Common myeloid progenitor, CD34-positive (primary cell): ENCODE measurements around the gene CD79B.

Experiments used
- CTCF ChIA-PET: fragments of 350-600 bp; sonication (Branson Sonifier 250); formaldehyde crosslinking; loops from one replicate; lab custom pipeline; 2021; ENCODE audit warnings: antibody characterized with exemption; lab: Charles Lee
- POLR2A ChIA-PET: fragments of 350-600 bp; sonication (Branson Sonifier 250); formaldehyde crosslinking; loops from one replicate; lab custom pipeline; 2021; ENCODE audit warnings: antibody characterized with exemption; lab: Charles Lee
- DNase-seq, 3 donors: peaks; one replicate each; pipeline versions ENCODE4 v3.0.0 to v3.0.0-alpha.2; 2013
- H3K27ac ChIP-seq, 2 experiments: 1 replicate in 1 of 2; 2 replicates in 1 of 2; pipeline ENCODE4 v1.7.0; 2013; ENCODE audit warnings: inconsistent platforms in 2 of 2, low read length in 2 of 2, mild to moderate bottlenecking in 2 of 2, low read depth in 1 of 2, moderate library complexity in 1 of 2; ENCODE audit not compliant: severe bottlenecking in 2 of 2, insufficient read depth in 1 of 2, poor library complexity in 1 of 2
- H3K27me3 ChIP-seq, 5 experiments: replicated peaks in 2 of 5; 1 replicate in 3 of 5; 2 replicates in 2 of 5; pipeline versions ENCODE4 v1.6.1 to v1.7.0; 2013; ENCODE audit warnings: low read length in 4 of 5, mild to moderate bottlenecking in 2 of 5, moderate library complexity in 2 of 5, inconsistent platforms in 1 of 5; ENCODE audit not compliant: insufficient read depth in 5 of 5, control insufficient read depth in 4 of 5
- H3K36me3 ChIP-seq, 4 experiments: 1 replicate in 2 of 4; 2 replicates in 2 of 4; pipeline versions ENCODE4 v1.6.1 to v1.7.0; 2013; ENCODE audit warnings: low read length in 3 of 4, control low read depth in 1 of 4, mild to moderate bottlenecking in 1 of 4; ENCODE audit not compliant: control insufficient read depth in 4 of 4, insufficient read depth in 4 of 4
- H3K4me1 ChIP-seq, 4 experiments: 1 replicate in 3 of 4; 2 replicates in 1 of 4; pipeline versions ENCODE4 v1.6.1 to v1.7.1; 2013; ENCODE audit warnings: low read length in 3 of 4, mild to moderate bottlenecking in 3 of 4, control low read depth in 1 of 4, inconsistent platforms in 1 of 4, moderate library complexity in 1 of 4; ENCODE audit not compliant: control insufficient read depth in 4 of 4, insufficient read depth in 4 of 4; ENCODE audit errors: control extremely low read depth in 1 of 4
- H3K4me3 ChIP-seq, 7 experiments: 1 replicate in 4 of 7; 2 replicates in 3 of 7; pipeline versions ENCODE4 v1.5.1 to v1.7.0; 2013; ENCODE audit warnings: mild to moderate bottlenecking in 7 of 7, low read length in 6 of 7, moderate library complexity in 6 of 7, inconsistent platforms in 2 of 7, low read depth in 2 of 7, control low read depth in 1 of 7; ENCODE audit not compliant: insufficient read depth in 4 of 7, control insufficient read depth in 1 of 7; ENCODE audit errors: extremely low read depth in 1 of 7
- H3K9me3 ChIP-seq, 5 experiments: 1 replicate in 4 of 5; 2 replicates in 1 of 5; pipeline versions ENCODE4 v1.6.1 to v1.7.1; 2013; ENCODE audit warnings: low read length in 4 of 5, mild to moderate bottlenecking in 2 of 5, inconsistent platforms in 1 of 5, low read depth in 1 of 5, moderate library complexity in 1 of 5; ENCODE audit not compliant: control insufficient read depth in 4 of 5, insufficient read depth in 2 of 5; ENCODE audit errors: control extremely low read depth in 1 of 5
- WGBS: methylation state at CpG from one replicate; pipeline ENCODE4 v1.1.5; 2013; ENCODE audit not compliant: insufficient coverage; 5-methylcytosine and 5-hydroxymethylcytosine counted together

CD79B gene

GRCh38 chr17:63973930-63974593, 41.9 kb upstream of the CD79B start:
- H3K4me1 ChIP-seq, result peaks cover 0 to 36% (median 21%) of the 10 kb centered on the region in 4 experiments
- POLR2A ChIA-PET, result interaction anchor here (0.7 to 1.1 kb wide), 2 partner anchors 8 to 12 kb away, joined by 3 read pairs; no protein-coding TSS in a partner anchor
- no peak overlapping the region for H3K27ac ChIP-seq

DNA sequence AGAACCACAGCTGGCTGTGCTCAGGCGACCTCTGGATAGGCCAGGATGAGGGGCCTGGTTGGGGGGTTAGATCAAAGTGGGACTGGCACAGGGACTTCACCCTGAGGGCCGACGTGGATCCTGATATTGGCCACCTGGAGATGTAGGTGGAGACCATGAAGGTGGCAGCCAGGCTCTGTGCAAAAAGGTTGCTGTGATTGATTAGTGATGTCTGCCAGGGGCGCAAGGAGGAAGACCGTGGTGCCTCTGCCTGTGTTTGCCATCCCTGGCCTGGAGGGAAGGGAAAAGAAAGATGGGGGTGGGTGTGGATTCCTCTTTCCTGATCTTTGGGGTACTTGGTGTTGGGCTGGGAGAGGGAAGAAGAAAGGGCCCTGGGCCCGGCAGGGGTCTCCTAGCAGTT, 41.1 kb upstream of the CD79B start:
- H3K9me3 ChIP-seq, result no peaks in the 10 kb centered on the region
- H3K27me3 ChIP-seq, result no peaks in the 10 kb centered on the region
- WGBS, result 98% methylated on average over 5 of the region's 6 CpGs
- no peak overlapping the region for H3K27ac ChIP-seq
- H3K4me1 ChIP-seq, result peaks cover 0 to 31% (median 21%) of the 10 kb centered on the region in 4 experiments
- no peak overlapping the region for H3K4me3 ChIP-seq
- no peak for DNase-seq
- POLR2A ChIA-PET, result no interaction called here
- CTCF ChIA-PET, result interaction anchor here (0.8 to 1.1 kb wide), 3 partner anchors 10 to 71 kb away, joined by 3 to 5 read pairs (median 4); no protein-coding TSS in a partner anchor
- no peaks in the 10 kb centered on the region for H3K36me3 ChIP-seq

More at GRCh38 chr17:63973930-63974593, 41.9 kb upstream of the CD79B start:
- whole genome bisulfite sequencing, result 95% methylated on average over 11 of the region's 12 CpGs
- no peaks in the 10 kb centered on the region for H3K27me3 ChIP-seq
- H3K4me3 ChIP-seq, result no peak overlapping the region
- CTCF ChIA-PET, result interaction anchor here (0.8 to 3.2 kb wide), 12 partner anchors 9 to 160 kb away, joined by 3 to 15 read pairs (median 5); partner anchors contain the start of genes CD79B and GH1
- H3K9me3 ChIP-seq, result no peaks in the 10 kb centered on the region
- no peak for DNase-seq
- no peaks in the 10 kb centered on the region for H3K36me3 ChIP-seq

DNA sequence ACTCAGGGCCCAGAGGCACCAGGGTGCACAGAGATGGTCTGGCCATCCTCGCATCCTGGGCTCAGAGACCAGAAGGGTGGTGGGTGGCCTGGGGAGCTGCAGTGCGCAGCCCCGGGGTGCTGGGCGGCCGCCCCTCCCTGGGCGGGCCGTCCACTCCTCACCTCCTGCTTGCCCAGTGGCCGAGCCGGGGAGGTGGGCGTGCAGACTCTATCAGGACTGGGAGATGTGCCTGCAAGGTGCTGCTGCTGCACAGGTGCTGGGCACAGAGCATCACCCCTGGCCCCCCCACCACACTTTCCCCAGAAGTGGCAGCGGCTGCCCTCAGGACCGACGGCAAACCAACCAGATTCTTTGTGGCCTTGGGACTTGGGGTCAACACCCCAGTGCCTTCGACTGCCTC, 40.7 kb upstream of the CD79B start, which contains the start of gene SCN4A:
SCN4A (minus strand) TSS at position 123 of the 400 bp plus-strand sequence; CDS start at position 46, 77 bp downstream.
- H3K27me3 ChIP-seq, result no peaks in the 10 kb centered on the region
- no peaks in the 10 kb centered on the region for H3K36me3 ChIP-seq
- ChIA-PET CTCF (no interaction called here), POLR2A (no interaction called here)
- DNase-seq, result no peak
- no peaks in the 10 kb centered on the region for H3K9me3 ChIP-seq
- no peak within 1 kb of the TSS for H3K4me3 ChIP-seq
- 98% methylated on average over 14 of the region's 14 CpGs for WGBS
- H3K27ac ChIP-seq, result no peak within 1 kb of the TSS
- peaks cover 0 to 31% (median 21%) of the 10 kb centered on the region in 4 experiments for H3K4me1 ChIP-seq

DNA sequence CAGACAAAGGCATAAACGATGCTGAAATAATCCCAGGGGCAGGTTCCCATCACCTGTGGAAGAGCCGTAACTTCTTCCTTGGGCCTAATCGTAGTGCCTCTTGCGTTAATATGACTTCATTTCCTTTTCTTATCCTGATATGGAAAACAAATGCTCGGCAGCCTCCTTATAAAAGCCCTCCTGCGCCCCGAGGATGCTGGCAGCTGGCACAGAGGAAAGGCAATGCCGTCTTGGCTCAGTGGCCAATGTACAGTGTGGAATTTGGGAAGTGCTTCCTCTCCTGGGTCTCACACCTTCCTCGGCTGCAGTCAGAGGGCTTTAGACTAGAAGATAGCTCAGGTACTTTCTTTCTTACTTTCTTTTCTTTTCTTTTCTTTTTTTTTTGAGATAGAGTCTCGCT, 37.1 kb upstream of the CD79B start:
- Histone ChIP-seq H3K4me3 (no peak overlapping the region), H3K9me3 (no peaks in the 10 kb centered on the region), H3K27ac (no peak overlapping the region), H3K4me1 (peaks cover 0 to 5% (median 2%) of the 10 kb centered on the region in 4 experiments), H3K36me3 (no peaks in the 10 kb centered on the region), H3K27me3 (no peaks in the 10 kb centered on the region)
- WGBS, result 87% methylated on average over 10 of the region's 10 CpGs
- DNase-seq, result no peak
- ChIA-PET POLR2A (no interaction called here), CTCF (interaction anchor here (1.3 to 2.4 kb wide), 6 partner anchors 8 to 23 kb away, joined by 3 to 11 read pairs (median 5); no protein-coding TSS in a partner anchor)

GRCh38 chr17:63967953-63968352, 35.8 kb upstream of the CD79B start:
- CTCF ChIA-PET, result interaction anchor here (0.7 to 2.5 kb wide), 10 partner anchors 10 to 23 kb away, joined by 3 to 9 read pairs (median 4); no protein-coding TSS in a partner anchor
- Histone ChIP-seq H3K36me3 (no peaks in the 10 kb centered on the region), H3K27ac (no peak overlapping the region), H3K4me1 (peaks cover 0 to 2% (median 0%) of the 10 kb centered on the region in 4 experiments), H3K9me3 (no peaks in the 10 kb centered on the region), H3K27me3 (no peaks in the 10 kb centered on the region), H3K4me3 (no peak overlapping the region)
- POLR2A ChIA-PET, result interaction anchor here (0.6 kb wide), 1 partner anchor 12 kb away, joined by 6 read pairs; no protein-coding TSS in a partner anchor
- whole genome bisulfite sequencing, result 98% methylated on average over 19 of the region's 19 CpGs
- DNase-seq, result no peak

GRCh38 chr17:63966646-63967264, 34.6 kb upstream of the CD79B start:
- 97% methylated on average over 11 of the region's 11 CpGs for WGBS
- H3K27ac ChIP-seq, result no peak overlapping the region
- POLR2A ChIA-PET, result interaction anchor here (1.5 kb wide), 1 partner anchor 8 kb away, joined by 3 read pairs; no protein-coding TSS in a partner anchor
- H3K36me3 ChIP-seq, result no peaks in the 10 kb centered on the region
- peak in 2 of 3 donors; percentile 31 to 37 for DNase-seq
- H3K9me3 ChIP-seq, result no peaks in the 10 kb centered on the region
- no peaks in the 10 kb centered on the region for H3K27me3 ChIP-seq
- no peak overlapping the region for H3K4me3 ChIP-seq
- H3K4me1 ChIP-seq, result peaks cover 0 to 2% (median 0%) of the 10 kb centered on the region in 4 experiments
- CTCF ChIA-PET, result interaction anchor here (1.1 to 3.1 kb wide), 3 partner anchors 13 to 24 kb away, joined by 3 to 9 read pairs (median 8); no protein-coding TSS in a partner anchor
